NCI-H2196 (cell line): ENCODE data around the gene GPX3.

Experiments
- DNase-seq: peaks from one replicate; lab custom pipeline; 2025; ENCODE audit not compliant: unreplicated experiment; lab: John Stamatoyannopoulos, UW

The GPX3 gene

DNA sequence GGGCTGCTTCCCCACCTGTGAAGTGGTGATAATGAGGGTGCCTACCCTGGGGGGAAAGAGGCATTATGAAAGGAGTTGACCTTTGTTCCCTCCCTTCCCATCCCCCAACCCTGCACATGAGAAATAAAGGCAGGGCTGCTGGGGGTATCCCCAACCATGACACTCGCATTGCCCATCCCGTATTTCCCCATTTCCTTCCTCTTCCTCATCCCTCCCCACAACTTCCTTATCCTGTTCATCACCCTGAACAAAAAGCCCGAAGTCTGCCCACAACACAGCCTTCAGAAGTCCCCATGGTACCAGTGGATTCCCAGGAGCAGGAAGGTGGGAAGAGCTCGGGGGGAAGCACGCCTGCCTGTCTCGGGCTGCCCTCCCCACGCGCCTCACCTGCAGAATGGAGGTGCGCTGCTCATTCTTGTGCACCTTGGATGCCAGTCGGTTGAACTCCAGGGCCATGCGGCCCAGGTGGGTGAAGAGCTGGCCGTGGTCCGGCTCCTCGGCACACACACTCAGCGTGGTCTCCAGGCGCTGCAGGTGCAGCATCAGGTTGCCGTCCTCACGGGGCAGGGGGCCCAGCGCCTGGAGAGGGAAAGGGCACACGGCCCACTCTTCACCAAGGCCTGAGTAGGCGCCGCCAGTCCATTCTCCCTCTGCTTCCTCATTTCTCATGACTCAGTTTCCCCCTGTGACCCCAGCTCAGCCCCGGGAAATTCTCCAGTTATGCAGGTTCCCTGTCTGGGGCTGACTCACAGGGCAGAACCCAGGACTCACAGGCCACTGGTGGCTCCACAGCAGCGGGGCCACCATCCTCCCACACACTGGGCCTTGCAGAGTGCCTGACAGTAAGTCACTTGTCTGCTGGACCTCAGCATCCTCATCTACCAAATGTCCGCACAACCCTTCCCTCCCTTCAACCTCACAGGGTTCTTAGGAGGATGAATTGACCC, 36.3 kb downstream of the GPX3 start:
- DNase-seq = no peak

DNA sequence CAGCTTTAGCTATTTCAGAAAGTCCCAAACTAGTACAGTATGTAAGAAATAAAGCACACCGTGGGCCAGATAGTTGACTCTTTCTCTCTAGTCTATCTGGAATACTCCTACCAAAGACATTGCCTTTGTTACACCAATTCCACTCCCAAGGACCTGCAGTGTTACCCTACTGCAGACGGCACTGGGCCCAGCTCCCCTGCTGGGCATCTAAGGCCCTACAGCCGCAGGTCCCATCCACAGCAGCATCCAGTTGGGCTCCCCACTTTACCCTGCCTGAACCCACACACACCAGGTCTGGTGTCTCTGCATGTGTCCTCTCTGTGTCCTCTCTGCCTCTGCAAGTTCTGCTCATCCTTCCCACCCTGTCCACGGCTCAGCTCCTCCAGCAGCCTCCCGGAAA, 37.9 kb downstream of the GPX3 start:
- no peak for DNase-seq

DNA sequence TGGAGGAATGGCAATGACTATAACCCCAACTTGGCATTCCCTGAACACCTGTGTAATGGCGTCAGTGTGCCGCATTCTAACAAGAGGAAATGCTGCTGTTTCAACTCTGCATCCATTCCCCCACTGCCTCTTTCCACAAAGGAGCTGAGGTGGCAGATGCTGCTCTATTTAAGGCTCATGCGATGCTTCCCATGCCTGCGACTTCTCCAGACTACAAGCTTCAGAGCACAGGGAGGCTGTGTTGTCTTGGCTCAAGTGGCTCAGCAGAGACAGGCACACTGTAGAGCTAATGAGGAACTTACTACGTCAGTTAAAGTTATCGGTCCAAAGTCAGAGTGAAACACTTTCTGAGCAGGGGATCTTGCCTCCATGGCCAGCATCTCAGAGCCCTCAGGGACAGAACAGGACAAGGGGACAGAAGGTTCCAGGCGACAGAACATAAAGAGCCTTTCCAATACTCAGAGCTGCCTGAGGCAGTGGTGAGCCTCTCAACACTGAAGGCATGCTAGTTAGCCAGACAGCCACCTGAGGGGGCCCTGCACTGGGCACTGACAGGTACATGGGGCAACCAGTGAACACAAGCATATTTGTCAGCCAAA, 38.6 kb downstream of the GPX3 start:
- no peak for DNase-seq

DNA sequence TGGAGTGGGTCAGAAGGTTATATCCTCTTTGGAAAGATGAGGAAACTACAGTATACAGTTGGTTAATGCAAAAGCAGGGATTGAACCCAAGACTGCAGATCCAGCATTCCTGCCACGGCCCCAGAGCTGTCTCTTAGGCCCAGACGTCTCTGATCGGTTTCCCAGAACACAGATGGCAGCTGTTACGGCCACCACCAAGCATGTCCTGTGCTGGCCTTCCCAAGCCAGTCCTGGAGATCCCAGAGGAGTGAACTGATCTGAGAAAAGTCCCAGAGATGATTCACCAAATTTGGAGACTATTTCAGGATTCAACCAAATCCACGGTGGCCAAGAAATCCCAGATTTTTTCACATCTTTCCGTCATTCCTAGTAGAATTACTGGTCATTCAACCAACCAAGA, 40.4 kb downstream of the GPX3 start:
- DNase-seq = no peak

DNA sequence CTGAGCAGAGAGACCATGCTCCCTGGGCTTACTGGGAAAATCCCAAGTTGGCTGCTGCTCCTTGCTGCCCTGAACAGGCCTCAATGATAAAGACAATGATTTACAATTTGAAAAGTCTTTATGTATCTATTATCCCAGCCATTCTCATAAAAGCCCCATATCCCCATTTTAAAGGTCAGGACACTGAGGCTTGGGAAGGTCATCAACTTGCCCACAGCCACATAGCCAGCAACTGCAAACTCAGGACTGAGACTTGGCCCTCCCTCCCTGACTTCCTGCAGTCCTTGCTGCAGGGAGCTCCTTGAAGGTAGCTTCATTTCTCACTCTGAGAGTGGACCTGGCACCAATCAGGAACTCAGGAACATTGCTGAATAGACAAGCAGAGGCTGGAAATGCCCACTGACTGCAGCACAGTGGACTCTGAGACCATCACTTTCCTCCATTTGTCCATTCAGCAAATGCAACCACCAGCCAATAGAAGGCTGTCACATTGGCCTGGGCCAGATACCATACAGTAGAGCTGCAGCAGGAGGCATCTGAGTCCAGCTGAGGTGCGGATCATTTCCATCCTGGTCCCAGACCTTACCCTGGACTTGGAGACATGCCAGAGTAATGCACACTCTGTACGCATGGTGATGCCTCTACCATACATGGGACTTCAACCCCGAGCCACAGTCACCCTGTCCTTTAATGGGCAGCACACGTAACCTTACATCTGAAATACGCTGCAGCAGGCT, 42.2 kb downstream of the GPX3 start:
- no peak for DNase-seq

DNA sequence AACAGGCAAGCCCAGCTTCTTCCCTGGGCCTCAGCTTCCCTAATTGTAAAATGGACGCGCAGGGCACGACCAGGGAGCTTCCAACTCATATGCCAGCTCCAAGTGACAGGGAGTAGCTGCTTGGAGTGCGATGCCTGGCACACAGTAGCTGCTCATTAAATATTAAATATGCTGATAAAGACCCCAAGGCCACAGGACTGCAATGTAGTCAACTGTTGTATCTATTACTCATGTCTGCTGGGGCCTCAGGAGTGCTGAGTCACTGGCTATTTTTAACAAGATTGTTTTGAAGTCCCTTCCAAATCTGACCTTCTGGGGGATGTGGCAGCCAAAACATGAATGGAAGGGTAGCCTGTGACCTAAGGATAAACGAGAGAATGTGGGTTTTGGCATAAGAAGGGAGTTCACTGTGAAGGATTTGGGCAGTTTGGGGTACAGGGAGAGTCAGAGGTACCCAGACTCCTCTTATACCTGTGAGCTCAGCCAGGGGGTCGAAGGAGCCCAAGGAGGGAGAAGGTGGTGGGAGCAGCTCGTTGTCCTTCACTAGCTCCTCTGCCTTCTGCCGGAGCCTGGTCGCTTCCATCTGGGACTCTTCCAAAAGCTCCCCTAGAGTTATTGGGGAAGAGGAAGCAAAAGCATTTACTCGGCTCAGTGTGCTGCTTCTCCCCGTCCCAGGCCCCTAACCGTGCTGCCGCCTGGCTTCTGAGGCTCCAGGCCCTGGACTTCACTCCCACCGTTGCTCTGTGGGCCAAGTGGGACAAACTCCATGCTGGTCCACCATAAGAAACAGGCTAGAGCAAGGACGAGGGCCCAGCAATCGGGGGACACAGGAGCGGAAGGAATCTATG, 43.0 kb downstream of the GPX3 start:
- no peak for DNase-seq

DNA sequence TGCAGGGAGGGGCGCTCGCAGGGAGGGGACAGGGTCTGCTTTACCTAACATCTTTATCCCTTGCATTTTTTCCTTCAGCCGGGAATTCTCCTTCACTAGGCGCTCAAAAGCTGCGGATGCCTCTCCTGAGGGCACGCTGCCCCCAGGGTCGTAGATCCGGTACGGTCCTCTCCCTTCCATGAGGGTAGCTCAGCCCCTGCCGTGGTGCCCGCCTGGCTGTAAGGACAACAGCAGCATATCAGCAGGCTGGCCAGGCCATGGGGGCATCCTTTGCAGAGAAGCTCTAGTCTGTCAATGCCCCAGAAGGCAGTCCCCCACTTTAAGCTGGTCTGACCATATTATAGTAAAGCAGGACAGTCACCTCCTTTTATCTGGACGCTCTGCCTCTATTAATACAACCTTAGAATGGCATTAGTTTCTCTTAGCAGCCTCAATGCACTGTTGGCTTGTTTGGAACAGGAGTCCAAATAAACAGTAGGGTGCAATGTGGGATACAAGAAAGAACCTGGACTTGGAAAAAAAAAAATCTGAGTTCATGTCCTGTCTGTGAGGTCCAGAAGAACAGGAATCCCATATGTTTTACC, 44.6 kb downstream of the GPX3 start:
- no peak for DNase-seq

DNA sequence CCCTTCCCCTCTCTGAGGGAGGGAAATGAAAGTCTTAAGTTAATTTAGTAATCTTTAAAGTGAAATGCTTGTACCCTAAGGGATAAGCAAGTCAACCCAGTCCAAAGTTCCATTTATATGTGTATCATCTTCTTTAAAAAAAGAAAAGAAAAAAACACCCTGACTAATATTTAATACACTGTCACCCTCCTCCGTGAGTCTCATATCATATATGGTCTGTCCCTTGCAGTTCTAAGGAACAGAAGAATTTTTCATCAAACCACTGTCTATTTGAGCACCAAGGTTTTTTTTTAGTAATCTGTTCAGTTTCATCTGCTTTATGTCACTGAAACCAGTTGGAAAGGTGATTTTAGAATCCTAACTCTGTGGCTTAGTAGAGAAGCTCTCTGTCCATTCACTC, 45.2 kb downstream of the GPX3 start:
- DNase-seq = no peak

DNA sequence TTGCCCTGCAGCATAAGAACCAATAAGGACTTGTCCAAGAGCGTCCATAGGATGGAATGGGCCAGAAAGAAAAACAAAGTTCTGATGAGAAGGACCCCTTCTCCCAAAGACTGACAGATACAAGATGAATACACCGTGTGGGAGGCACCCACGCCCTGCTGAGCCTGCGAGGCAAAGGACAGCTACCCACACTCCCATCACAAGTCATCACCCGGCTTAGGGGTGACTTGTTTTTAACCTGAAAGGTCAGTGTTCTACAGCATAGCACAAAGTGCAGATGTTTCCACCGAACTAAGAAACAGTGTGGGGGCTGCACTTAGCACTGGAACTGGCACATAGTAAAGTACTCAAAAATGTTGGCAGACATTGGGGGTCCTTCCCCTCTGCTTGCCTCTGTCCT, 46.5 kb downstream of the GPX3 start:
- no peak for DNase-seq

DNA sequence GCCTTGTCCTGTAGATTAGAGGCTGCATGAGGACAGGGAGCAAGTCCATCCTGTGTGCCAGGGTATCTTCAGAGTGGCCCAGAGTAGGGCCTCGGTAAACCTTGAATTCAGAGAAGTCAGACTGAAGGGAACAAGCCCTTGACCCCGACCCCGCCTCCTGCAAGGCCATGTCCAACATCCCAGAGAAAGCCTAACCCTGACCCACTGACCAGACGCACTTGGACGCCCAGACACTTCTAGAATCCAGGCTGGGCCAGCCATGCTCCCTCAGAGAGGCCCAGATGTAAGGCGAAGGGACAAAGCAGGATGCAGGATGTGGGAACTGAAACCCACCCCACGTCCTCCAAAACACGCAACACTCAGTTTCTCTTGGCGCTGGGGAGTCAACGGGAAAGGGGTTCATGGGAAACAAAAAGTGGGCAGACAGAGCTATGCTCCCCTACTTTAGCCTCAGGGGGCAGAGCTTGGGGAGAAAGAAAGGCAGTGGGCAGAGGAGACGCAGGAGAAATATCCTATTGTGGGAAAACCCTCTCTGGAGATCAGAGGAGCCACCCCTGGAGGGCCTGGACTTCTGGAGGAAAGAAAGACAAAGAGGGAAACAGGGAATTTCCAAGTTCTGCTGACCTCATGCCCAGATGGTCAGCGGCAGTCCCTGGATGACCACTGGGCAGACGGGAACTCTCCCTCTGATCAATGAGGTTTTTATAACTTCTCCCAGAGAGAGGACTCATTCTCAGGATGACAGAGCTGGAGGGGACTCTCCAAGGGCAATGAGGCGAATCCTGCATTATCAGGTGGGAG, 47.4 kb downstream of the GPX3 start:
- no peak for DNase-seq

DNA sequence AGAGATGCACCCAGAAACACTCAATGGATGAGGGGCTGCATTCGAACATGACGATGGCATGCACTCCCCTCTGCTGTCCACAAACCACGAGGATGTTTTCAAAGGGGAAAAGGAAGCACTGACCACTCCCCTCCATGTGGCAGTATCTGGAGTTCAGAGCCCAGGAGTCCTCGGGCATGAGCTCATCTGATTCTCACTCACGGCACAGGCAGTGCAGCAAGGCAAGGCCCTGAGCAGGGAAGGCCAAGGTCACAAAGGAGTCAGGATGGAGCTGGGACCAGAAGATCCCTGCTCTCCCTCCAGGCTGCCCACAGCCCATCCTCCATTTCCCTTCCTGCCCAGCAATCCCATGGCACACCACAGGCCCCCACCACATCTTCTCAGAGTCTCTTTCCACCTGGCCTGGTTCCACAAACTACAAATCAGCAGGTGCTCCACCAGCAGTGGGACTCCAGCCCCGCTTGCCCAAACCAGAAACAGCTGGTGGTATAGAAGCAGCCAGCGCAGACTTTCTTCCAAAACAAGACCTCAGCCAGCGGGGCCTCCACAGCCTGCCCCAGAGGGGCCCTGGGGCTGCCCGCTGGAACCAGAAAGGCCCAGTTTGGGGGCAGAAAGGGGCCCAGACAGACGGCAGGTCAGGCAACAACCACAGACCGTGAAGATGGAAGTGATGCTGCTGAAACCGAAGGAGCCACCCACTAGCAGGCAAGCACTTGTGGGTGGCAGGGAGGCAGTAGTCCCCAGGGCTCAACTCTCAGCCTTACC, 48.2 kb downstream of the GPX3 start:
- no peak for DNase-seq

DNA sequence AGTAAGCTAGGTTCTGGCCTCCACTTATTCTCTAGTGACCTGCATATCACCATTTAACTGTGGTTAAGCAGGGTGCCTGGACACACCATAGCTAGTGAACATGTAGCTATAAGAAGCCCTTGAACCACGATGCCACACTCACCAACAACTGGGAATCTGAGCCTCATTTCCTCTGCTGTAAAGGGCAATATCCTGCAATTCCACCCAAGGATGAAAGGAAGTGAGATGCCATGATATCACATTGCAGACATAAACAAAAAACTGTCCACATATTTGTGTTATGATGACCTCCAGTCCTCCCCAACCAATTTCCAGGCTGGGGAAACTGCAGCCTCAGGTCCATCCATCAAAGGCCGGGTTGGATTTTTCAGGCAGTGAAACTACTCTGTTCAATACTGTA, 50.1 kb downstream of the GPX3 start:
- DNase-seq = no peak

DNA sequence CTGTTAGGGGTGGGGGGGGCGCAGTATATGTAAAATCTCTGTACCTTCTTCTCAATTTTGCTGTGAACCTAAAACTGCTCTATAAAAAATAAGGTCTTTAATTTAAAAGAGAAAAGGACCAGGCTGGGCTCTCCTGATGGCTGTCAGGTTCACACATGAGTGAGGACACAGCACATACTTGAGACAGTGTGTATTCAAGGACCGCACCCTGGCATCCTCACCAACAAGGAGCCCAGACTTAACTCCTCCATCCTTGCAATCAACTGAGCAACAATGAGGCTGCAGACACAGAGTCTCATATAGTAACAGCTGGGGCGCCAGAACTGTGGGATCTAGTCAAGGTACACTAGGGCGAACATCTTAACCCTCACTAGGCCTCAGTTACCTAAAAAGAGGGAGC, 50.6 kb downstream of the GPX3 start:
- no peak for DNase-seq

DNA sequence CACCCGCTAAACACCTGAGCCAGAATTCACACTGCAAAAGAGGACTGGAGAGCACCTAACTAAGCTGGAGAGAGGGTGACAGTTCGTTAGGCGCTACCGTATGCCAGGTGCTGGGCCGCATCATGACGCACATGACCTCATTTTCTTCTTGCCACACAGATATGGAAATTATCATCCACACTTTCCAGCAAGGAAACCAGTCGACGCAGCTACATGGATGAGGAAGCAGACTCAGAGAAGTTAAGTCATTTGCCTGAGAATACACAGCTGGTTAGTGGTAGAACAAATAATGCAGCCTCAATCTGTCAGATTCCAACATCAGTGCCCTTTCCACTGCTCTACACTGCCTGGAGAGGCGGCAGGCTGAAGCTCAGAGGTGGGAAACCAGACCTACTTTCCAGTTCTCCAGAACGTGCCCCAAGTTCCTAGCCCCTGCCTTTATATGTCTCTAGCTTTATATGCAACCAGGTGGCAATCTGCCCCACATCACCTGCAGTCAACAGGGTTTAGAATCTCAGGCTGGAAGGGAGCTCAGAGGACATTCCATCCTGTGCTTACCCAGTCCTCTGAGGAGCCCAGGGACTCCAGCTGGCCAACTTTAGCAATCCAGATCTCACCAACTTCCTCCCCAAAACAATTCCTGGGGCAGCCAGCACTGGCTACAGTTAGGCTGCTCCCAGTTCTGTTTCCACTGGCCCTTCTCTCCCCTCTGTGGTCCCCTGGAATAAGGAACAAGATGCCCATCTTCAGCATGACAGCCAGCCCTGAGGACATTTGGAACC, 51.6 kb downstream of the GPX3 start:
- no peak for DNase-seq

DNA sequence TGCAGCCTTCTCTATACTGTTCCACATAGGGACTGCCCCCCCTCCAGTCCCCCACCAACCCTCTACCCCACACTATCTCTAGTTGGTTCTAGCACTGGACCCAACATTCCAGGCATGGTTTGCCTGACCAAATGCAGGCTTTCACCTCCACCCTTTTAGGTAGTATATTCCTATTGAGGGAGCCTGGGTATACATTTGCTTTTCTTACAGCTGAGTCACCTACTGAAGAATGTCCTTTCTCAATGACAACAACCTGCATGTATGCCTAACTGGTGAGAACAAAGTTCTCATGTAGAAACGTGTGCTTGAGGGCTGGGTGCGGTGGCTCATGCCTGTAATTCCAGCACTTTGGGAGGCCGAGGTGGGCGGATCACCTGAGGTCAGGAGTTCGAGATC, 52.2 kb downstream of the GPX3 start:
- DNase-seq = no peak

DNA sequence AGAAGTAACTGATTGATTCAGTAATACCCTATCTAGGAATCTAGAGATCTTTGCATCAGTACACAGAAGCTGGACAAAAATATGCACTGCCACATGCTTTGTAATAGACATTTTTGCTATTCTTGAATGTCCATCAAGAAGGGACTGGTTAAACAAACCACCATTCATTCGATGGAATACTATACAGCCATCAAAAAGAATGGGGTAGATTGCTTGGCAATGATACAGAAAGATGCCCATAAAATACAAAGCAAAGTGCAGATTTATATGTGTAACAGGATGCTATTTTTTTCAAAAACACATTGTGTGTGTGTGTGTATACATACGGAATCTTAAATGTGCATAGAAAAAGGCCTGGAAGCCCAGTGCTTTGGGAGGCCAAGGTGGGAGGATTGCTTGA, 52.9 kb downstream of the GPX3 start:
- DNase-seq = no peak

DNA sequence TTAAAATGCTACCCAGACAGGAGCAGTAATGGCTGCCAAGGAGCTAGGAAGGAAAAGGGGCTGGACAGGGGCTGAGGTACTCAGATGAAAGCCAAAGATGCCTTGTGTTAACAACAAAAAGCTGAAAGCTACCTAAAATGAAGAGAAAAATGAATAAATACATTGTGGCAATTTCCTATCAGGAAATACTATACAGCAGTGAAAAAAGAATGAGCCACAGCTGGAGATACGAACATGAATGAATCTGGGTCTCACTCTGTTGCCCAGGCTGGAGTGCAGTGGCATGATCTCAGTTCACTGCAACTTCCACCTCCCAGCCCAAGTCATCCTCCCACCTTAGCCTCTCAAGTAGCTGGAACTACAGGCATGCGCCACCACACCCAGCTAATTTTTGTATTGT, 54.2 kb downstream of the GPX3 start:
- DNase-seq = no peak

DNA sequence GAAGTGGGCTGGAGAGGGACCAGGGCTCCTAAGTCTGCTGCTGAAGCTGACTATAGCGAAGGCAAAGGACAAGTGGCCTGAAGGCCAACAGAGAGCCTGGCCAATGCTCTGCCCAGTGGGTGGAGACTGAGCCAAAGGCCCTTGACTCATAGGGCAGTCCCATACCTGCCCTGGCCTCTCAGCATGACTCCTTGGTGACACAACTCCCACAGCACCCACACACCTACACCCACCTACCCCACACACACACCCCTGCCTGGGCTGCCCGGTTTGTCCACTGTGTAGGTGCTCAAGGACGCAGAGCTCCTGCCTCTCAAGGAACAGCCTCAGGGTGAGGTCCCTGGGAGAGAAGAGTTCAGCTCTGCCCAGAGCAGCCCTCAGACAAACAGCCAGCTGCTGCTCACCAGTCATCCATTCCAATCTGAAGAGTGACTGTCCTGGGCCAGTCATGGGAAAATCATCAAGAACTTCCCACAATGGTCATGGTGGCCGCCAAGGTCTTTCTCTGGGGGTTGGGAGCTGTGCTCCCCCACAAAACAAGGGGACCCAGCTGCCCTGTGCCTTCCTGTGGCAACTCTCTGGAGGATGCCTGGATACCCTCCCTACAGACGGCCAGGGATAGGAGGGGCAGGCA, 55.4 kb downstream of the GPX3 start:
- no peak for DNase-seq
